Measurements from ENCODE around the gene CTXND1.

DNA sequence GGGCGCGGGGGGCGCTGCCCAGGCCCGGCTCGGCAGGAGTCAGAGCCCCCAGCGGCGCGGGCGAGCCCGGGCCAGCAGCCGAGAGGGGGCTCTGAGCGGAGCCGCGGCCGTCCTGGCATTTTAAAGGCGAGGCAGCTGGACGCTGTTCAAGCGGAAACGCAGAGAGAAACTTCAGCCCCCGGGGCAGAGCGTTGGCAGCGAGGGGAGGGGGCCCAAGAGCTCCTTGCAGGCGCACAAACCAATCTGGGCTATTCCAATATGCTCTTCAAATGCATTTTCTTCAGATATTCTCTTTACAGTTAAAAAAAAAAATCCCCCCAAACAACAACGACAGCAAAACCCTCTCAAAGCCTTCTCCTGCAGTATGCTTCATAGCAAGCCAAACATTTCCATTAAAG is at the start of gene CTXND1:
- no peak for TF ChIP-seq ZNF224 (CRISPR knock-in tag; IDR thresholded peaks at IDR 0.05)
- no peak for TF ChIP-seq ZNF274 (CRISPR knock-in tag; IDR thresholded peaks at IDR 0.05)
- TF ChIP-seq BHLHE40 (IDR thresholded peaks at IDR 0.05; ENCODE audit: low read length): no peak
- TF ChIP-seq ZNF780A (CRISPR knock-in tag; IDR thresholded peaks at IDR 0.05): no peak
- no peak for TF ChIP-seq KMT2A (CRISPR knock-in tag; IDR thresholded peaks at IDR 0.05)
- TF ChIP-seq ZNF557 (CRISPR knock-in tag; IDR thresholded peaks at IDR 0.05): no peak
- TF ChIP-seq, protein P1, sequence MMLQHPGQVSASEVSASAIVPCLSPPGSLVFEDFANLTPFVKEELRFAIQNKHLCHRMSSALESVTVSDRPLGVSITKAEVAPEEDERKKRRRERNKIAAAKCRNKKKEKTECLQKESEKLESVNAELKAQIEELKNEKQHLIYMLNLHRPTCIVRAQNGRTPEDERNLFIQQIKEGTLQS (CRISPR knock-in tag; IDR thresholded peaks at IDR 0.05): no peak
- TF ChIP-seq BORCS8-MEF2B (CRISPR knock-in tag; IDR thresholded peaks at IDR 0.05): no peak
- TF ChIP-seq, protein P2, sequence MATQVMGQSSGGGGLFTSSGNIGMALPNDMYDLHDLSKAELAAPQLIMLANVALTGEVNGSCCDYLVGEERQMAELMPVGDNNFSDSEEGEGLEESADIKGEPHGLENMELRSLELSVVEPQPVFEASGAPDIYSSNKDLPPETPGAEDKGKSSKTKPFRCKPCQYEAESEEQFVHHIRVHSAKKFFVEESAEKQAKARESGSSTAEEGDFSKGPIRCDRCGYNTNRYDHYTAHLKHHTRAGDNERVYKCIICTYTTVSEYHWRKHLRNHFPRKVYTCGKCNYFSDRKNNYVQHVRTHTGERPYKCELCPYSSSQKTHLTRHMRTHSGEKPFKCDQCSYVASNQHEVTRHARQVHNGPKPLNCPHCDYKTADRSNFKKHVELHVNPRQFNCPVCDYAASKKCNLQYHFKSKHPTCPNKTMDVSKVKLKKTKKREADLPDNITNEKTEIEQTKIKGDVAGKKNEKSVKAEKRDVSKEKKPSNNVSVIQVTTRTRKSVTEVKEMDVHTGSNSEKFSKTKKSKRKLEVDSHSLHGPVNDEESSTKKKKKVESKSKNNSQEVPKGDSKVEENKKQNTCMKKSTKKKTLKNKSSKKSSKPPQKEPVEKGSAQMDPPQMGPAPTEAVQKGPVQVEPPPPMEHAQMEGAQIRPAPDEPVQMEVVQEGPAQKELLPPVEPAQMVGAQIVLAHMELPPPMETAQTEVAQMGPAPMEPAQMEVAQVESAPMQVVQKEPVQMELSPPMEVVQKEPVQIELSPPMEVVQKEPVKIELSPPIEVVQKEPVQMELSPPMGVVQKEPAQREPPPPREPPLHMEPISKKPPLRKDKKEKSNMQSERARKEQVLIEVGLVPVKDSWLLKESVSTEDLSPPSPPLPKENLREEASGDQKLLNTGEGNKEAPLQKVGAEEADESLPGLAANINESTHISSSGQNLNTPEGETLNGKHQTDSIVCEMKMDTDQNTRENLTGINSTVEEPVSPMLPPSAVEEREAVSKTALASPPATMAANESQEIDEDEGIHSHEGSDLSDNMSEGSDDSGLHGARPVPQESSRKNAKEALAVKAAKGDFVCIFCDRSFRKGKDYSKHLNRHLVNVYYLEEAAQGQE (IDR thresholded peaks at IDR 0.05; ENCODE audit: borderline replicate concordance in 1 of 2, low read depth in 1 of 2, low read length in 2 of 2): no peak
- TF ChIP-seq MEIS2 (CRISPR knock-in tag; IDR thresholded peaks at IDR 0.05): no peak
- TF ChIP-seq U2AF1 (optimal IDR thresholded peaks at IDR 0.05; ENCODE audit: low read depth, low read length): no peak
- no peak for TF ChIP-seq ZNF552 (CRISPR knock-in tag; IDR thresholded peaks at IDR 0.05; ENCODE audit: borderline replicate concordance)

Data from HepG2 (cell line).